H1 (cell line): Measurements from ENCODE around the gene GNG4. TPM values are rescaled to one million over a fixed set of nuclear protein-coding genes. Genes with fewer than 3 reads are reported as not detected.

Experiments used
- ASH2L ChIP-seq: fragments of 200-600, 300-600 bp; sonication (generic); IDR thresholded peaks from one replicate; pipeline ENCODE4 v1.7.1; 2017; ENCODE audit warnings: low read length
- BCL11A ChIP-seq, 2 experiments: IDR thresholded peaks; one replicate each; pipeline ENCODE4 v1.6.1; 2011; ENCODE audit warnings: low read depth in 2 of 2, low read length in 2 of 2, mild to moderate bottlenecking in 2 of 2
- BRCA1 ChIP-seq: IDR thresholded peaks from 2 replicates; pipeline ENCODE4 v1.6.1; 2012; ENCODE audit warnings: low read depth, low read length, improper control_type of control experiment
- CREB1 ChIP-seq: IDR thresholded peaks from 2 replicates; pipeline ENCODE4 v1.6.1; 2012; ENCODE audit warnings: inconsistent platforms
- EGR1 ChIP-seq: IDR thresholded peaks from 2 replicates; pipeline ENCODE4 v1.6.1; 2011; ENCODE audit warnings: low read depth, low read length, borderline replicate concordance
- GABPA ChIP-seq: IDR thresholded peaks from 2 replicates; pipeline ENCODE4 v1.6.1; 2011; ENCODE audit warnings: mild to moderate bottlenecking, low read length, moderate library complexity, borderline replicate concordance; ENCODE audit not compliant: insufficient read depth
- HDAC2 ChIP-seq, 2 experiments: fragments of 300-600 bp in 1 of 2; sonication (generic) in 1 of 2; IDR thresholded peaks; 2 replicates each; pipeline ENCODE4 v1.6.1; 2011 to 2012; ENCODE audit warnings: low read depth in 2 of 2, low read length in 2 of 2, mild to moderate bottlenecking in 2 of 2, moderate library complexity in 2 of 2, borderline replicate concordance in 1 of 2, inconsistent platforms in 1 of 2
- JUND ChIP-seq: IDR thresholded peaks from 2 replicates; pipeline ENCODE4 v1.6.1; 2011; ENCODE audit warnings: mild to moderate bottlenecking, improper control_type of control experiment, low read length
- KDM1A ChIP-seq: fragments of 200-600, 300-600 bp; sonication (generic); IDR thresholded peaks from 2 replicates; pipeline ENCODE4 v1.7.1; 2016; ENCODE audit warnings: mild to moderate bottlenecking, low read length, borderline replicate concordance
- KDM4A ChIP-seq: IDR thresholded peaks from one replicate; pipeline ENCODE4 v1.7.1; 2012; ENCODE audit warnings: low read depth, mild to moderate bottlenecking, moderate library complexity, low read length, inconsistent platforms; ENCODE audit not compliant: severe bottlenecking
- RFX5 ChIP-seq: IDR thresholded peaks from 2 replicates; pipeline ENCODE4 v1.6.1; 2011; ENCODE audit warnings: low read depth, low read length, improper control_type of control experiment, borderline replicate concordance
- RNF2 ChIP-seq: fragments of 200-900, 300-1000 bp; sonication (generic); IDR thresholded peaks from 2 replicates; pipeline ENCODE4 v1.7.1; 2016; ENCODE audit warnings: borderline replicate concordance, low read depth, mild to moderate bottlenecking, antibody characterized with exemption, low read length; ENCODE audit not compliant: poor library complexity, severe bottlenecking; ENCODE audit errors: missing control alignments
- SAP30 ChIP-seq: fragments of 300-600 bp; sonication (generic); IDR thresholded peaks from 2 replicates; pipeline ENCODE4 v1.7.1; 2012; ENCODE audit warnings: low read length, moderate library complexity, mild to moderate bottlenecking, inconsistent platforms; ENCODE audit not compliant: insufficient read depth, insufficient replicate concordance
- SIRT6 ChIP-seq: IDR thresholded peaks from one replicate; pipeline ENCODE4 v1.7.1; 2012; ENCODE audit warnings: low read length, inconsistent platforms
- SUZ12 ChIP-seq: fragments of 200-600 bp; sonication (generic); IDR thresholded peaks from 2 replicates; pipeline ENCODE4 v1.6.1; 2012; ENCODE audit warnings: mild to moderate bottlenecking, inconsistent platforms, low read length, moderate library complexity, mixed read lengths
- TAF1 ChIP-seq: IDR thresholded peaks from 2 replicates; pipeline ENCODE4 v1.6.1; 2011; ENCODE audit warnings: mild to moderate bottlenecking, low read depth, low read length
- TCF12 ChIP-seq: IDR thresholded peaks from 2 replicates; pipeline ENCODE4 v1.6.1; 2011; ENCODE audit warnings: low read depth, mild to moderate bottlenecking, low read length
- TEAD4 ChIP-seq: IDR thresholded peaks from 2 replicates; pipeline ENCODE4 v1.6.1; 2012; ENCODE audit warnings: low read depth, low read length, inconsistent platforms, mixed read lengths
- ZNF274 ChIP-seq: IDR thresholded peaks from 2 replicates; pipeline ENCODE4 v1.7.0; 2012; ENCODE audit warnings: low read length, borderline replicate concordance; ENCODE audit errors: extremely low read depth
- polyA plus RNA-seq, 7 experiments: library from polyadenylated mRNA; depleted of rRNA in 3 of 7; stranded (reverse) in 5 of 7; unstranded in 2 of 7; fragments of >200 nt in 5 of 7; fragments of 200-250 nt in 2 of 7; gene quantifications; 1 replicate in 5 of 7; 2 replicates in 1 of 7; 4 replicates in 1 of 7; pipeline versions ENCODE4 v1.2.1 to v1.2.3, GENCODE V29; 2011 to 2013; ENCODE audit warnings: missing spikeins in 2 of 7, mixed read lengths in 2 of 7
- total RNA-seq: library from RNA; stranded (reverse); fragmentation: NEBNext Ultra II Directional; extraction: Animal tissue kit (Norgen Biotek cat#: 25700); gene quantifications from 2 replicates; pipeline ENCODE4 v1.2.1, GENCODE V29; 2021
- TF ChIP-seq, protein P1 (sequence below): IDR thresholded peaks from 2 replicates; pipeline ENCODE4 v1.6.1; 2012; ENCODE audit warnings: inconsistent platforms
- TF ChIP-seq, protein P2 (sequence below), 3 experiments: IDR thresholded peaks; 1 replicate in 2 of 3; 2 replicates in 1 of 3; pipeline versions ENCODE4 v1.5.1 to v1.6.1; 2011; ENCODE audit warnings: low read length in 3 of 3, mild to moderate bottlenecking in 3 of 3, inconsistent platforms in 2 of 3, low read depth in 1 of 3, moderate library complexity in 1 of 3; ENCODE audit not compliant: insufficient read depth in 1 of 3; ENCODE audit errors: control extremely low read depth in 1 of 3

GNG4 gene
- total and polyA plus RNA-seq, 2 of the 8 experiments (the other 6 are each of a cell fraction or from before 2014, with no cell fraction given): 95.5 to 96.8 TPM

- no peak for TF ChIP-seq SAP30
- no peak for TF ChIP-seq KDM1A
- TF ChIP-seq TEAD4: no peak
- TF ChIP-seq SIRT6: no peak
- TF ChIP-seq HDAC2 (IDR thresholded peaks at IDR 0.05; ENCODE audit: borderline replicate concordance in 1 of 2, low read depth in 2 of 2, low read length in 2 of 2): 0 out of 4 replicates have a peak, but pooled peaks of 1 of the 2 experiments have one; percentile 29
- TF ChIP-seq JUND: no peak
- 0 out of 2 replicates have a peak, but pooled peaks have one; percentile 27 for TF ChIP-seq TAF1
- TF ChIP-seq GABPA: no peak
- TF ChIP-seq ASH2L: peak; percentile 53
- TF ChIP-seq EGR1: no peak
- TF ChIP-seq BCL11A (IDR thresholded peaks at IDR 0.05; ENCODE audit: low read depth in 2 of 2, low read length in 2 of 2): no peak
- no peak for TF ChIP-seq RNF2
- TF ChIP-seq SUZ12: no peak
- no peak for TF ChIP-seq TCF12
- TF ChIP-seq BRCA1: no peak
- TF ChIP-seq, protein P1, sequence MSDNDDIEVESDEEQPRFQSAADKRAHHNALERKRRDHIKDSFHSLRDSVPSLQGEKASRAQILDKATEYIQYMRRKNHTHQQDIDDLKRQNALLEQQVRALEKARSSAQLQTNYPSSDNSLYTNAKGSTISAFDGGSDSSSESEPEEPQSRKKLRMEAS: no peak; the same call in 1 of the 2 replicates
- TF ChIP-seq RFX5: no peak
- no peak for TF ChIP-seq ZNF274
- TF ChIP-seq, protein P2, sequence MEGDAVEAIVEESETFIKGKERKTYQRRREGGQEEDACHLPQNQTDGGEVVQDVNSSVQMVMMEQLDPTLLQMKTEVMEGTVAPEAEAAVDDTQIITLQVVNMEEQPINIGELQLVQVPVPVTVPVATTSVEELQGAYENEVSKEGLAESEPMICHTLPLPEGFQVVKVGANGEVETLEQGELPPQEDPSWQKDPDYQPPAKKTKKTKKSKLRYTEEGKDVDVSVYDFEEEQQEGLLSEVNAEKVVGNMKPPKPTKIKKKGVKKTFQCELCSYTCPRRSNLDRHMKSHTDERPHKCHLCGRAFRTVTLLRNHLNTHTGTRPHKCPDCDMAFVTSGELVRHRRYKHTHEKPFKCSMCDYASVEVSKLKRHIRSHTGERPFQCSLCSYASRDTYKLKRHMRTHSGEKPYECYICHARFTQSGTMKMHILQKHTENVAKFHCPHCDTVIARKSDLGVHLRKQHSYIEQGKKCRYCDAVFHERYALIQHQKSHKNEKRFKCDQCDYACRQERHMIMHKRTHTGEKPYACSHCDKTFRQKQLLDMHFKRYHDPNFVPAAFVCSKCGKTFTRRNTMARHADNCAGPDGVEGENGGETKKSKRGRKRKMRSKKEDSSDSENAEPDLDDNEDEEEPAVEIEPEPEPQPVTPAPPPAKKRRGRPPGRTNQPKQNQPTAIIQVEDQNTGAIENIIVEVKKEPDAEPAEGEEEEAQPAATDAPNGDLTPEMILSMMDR (IDR thresholded peaks at IDR 0.05; ENCODE audit: control extremely low read depth in 1 of 3, insufficient read depth in 1 of 3, low read depth in 1 of 3, low read length in 3 of 3): no peak
- TF ChIP-seq CREB1: peak; percentile 93
- TF ChIP-seq KDM4A: peak; percentile 86
Measured at GRCh38 chr1:235649368-235650163, at the start of gene GNG4 (continued).
